Stimulated activated CD8-positive, alpha-beta memory T cell treated with anti-CD3 and anti-CD28 coated beads, Interleukin-7, amount 100 ng/mL, for 48 hours (primary cell): ENCODE results near the gene BRD4.
A peak's percentile ranks its signal among the peaks of the same experiment; 100 is the strongest.
"Not testable (repeated sequence)": the region's sequence is repeated elsewhere in the genome, so short reads cannot be mapped to it uniquely, and the experiment has no call there.

ENCODE experiments used
- DNase-seq, 2 donors: peaks; one replicate each; pipeline ENCODE4 v3.0.0-alpha.2; 2020; ENCODE audit warnings: low read depth in 1 of 2; ENCODE audit errors: extremely low read depth in 1 of 2

Gene BRD4

GRCh38 chr19:15332311-15332996 lies at the start of gene BRD4:
Gene BRD4, minus strand, starts transcription at chr19:15332539. Its CDS starts 59,440 bp downstream, at chr19:15273099.
- DNase-seq = peak in 1 of 2 donors; percentile 58

GRCh38 chr19:15381864-15382263 lies 49.5 kb upstream of the BRD4 start:
- no peak for DNase-seq

DNA sequence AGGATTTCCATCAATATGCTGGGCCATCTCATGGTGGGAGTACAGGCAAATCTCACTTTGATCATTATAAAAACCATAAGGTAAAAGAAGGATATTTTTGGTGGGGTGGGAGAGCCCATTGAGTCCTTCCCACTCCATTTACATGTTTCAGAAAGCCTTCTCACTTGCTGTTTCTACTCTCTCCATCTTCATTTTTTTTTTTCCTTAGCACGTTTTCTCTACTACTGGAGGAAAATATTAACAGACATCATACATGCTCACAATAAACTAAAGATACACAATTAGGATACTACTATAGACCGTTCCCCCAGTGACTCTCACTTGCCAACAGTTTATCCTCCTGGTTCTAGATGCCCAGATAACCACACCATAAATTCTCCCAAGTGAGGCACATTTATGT lies 49.1 kb upstream of the BRD4 start:
- DNase-seq = no peak

DNA sequence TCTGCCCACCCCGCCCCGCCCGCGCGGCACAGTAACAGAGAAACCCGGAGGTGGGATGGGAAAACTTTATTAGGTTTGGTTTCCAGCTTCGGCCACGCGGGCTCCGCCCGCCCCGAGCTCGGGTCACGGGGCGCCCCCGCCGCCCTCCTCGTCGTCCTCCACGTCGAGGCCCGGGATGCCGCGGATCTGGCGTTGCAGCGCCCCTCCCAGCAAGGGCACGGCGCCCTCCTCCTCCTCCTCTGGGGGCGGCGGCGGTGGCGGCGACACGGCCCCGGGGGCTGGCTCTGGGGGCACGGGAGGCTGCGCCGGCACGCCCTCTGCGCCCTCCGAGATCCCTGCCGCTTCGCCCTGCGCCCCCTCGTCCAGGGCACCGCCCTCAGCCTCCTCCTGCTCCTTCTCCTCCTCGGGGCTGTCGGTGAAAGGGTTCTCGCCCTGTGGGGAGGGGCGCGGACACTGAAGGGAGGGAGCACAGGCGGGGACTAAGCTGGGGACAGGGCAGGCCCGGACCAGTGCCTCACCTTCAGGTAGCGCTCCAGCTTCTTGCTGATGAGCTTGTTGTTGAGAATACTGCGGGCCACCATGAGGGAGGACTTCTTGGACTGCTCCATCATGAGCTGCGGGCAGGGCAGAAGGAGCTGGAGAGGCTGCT lies 47.8 kb upstream of the BRD4 start:
- DNase-seq = no peak

GRCh38 chr19:15379083-15379998 lies 47.0 kb upstream of the BRD4 start, which contains the start of gene AKAP8:
Gene AKAP8, minus strand, starts transcription at chr19:15379787. Its CDS starts 56 bp downstream, at chr19:15379731.
- peak; percentile 94 to 97 for DNase-seq

- DNase-seq = peak in 1 of 2 donors; percentile 22
These were observed 46.3 kb upstream of the BRD4 start for GRCh38 chr19:15378534-15379082.

- no peak for DNase-seq
These were observed 42.6 kb upstream of the BRD4 start for GRCh38 chr19:15374796-15375440.

GRCh38 chr19:15374105-15374651 lies 41.8 kb upstream of the BRD4 start:
- DNase-seq = no peak

- DNase-seq = no peak
These were observed 41.3 kb upstream of the BRD4 start for GRCh38 chr19:15373644-15374043.

- no peak for DNase-seq
These were observed 40.6 kb upstream of the BRD4 start for GRCh38 chr19:15372891-15373301.

DNA sequence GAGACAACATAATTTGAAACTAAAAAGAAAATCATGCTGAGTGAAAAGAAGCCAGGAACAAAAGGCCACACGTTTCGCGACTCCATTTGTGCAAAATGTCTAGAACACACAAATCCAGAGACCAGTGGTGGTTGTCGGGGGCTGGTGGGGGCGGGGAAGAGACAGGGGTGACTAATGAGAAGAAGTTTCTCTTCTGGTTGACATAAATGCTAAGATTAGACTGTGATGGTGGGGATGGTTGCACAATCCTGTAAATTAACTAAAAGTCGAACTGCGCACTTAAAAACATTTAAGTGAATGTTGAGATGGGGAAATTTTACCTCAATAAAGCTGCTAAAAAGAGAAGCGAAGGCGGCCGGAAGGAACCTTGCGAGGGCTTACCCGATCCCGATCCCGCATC lies 40.1 kb upstream of the BRD4 start:
- DNase-seq = peak in 1 of 2 donors; percentile 45

DNA sequence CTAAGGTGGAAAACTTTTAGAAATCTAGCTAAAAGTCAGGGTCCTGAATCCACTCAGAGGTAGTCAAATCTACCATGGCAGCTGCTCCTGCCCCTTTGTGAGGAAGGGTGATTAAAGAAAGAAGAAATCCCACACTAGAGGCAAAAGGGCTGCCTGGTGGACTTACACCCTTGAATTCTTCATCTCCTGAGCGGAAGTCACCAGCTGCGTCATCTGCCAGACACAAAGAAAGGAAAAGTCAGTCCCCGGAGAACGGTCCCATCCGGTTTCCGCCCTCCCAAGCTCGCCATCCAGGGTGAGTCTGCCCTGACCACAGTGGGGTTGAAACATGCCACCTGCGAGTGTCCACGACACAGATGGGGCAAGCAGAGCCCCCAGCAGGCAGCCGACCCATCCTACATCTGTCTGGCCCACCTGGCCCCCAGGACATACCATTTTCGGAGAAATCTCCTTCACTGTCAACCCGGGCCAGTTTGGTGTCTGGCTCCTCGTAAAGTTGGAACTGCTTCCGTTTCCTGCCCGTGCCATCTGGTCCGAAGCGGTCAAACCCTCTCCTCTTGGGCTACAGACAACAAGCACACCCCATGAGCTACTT lies 39.5 kb upstream of the BRD4 start:
- no peak for DNase-seq

- DNase-seq = no peak
These were observed 38.8 kb upstream of the BRD4 start for GRCh38 chr19:15371119-15371518.

DNA sequence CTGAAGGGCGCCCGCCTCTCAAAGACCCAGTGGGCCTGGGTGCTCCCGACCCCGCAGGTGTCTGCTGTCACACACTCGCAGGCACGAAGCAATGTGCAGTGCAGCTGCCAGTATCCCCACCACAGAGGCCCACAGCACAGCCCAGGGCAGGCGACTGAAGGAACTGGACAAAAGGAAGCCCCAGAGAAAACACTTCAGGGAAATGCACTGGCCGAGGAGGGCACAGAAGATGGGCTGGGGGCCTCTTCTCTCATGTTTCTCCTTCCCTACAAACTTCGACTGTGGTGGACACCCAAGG lies 37.2 kb upstream of the BRD4 start:
- DNase-seq = no peak

DNA sequence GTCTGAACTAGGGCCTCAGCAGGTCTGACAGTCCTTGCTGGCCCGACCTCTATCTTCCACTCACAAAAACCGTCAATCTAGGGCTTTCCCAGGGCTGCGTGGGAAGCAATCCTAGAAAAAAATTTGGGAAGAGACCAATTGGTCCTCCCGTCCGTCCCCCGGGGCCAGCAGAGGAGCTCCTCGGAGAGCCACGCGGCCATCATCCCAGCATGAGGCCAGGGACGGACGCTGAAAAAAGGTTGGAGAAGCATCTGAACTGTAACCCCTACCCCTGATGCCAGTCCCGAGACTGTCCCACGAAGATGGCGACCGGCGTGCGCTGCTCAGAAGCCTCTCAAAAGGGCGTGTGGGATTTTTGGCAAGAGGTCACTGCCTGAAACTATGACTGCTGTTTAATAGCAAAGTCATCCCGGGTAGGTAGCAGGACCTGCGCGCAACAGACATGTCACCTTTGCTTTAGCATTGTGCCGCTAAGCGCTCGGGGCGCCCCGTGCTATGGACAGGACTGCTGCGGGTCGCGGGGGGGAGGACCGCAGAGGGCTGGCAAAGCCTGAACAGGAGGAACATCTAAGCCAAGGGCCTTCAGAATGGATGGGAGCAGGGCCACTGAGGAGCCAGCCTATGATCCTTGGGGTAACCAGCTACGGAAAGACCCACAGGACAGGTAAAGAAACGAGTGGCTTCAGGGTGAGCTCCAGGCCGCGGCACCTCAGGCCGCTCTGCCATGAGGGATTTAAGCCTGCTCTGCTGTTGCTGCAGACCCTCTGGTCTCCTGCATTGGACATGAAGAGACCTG lies 36.7 kb upstream of the BRD4 start:
- DNase-seq = no peak

DNA sequence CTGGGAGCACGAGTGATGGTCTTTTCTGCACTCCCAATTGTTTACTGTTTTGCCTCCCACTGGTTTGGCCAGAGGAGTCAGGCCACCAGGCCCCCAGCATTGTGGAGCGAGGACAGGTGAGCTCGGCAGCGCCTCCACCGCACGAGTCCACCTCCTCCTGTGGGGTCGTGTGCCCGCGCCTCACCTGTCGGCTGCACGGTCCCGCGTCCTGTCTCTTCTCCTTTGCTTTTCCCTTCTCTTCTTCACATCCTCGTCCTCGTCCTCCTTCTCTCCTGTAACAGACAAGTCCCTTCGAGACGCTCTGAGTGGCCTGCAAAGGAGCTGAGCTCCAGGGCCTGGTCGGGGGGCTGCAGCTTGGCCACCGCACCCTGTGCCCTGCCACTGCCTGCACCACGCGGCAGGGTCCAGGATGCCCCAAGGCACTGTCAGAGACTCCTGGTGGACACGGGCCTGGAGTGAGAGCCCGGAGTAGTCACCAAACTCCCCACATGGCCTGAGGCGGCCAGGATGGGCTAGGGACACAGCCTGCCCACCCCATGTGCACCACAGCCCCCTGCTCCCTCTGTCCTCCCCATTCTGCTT lies 35.8 kb upstream of the BRD4 start:
- no peak for DNase-seq

DNA sequence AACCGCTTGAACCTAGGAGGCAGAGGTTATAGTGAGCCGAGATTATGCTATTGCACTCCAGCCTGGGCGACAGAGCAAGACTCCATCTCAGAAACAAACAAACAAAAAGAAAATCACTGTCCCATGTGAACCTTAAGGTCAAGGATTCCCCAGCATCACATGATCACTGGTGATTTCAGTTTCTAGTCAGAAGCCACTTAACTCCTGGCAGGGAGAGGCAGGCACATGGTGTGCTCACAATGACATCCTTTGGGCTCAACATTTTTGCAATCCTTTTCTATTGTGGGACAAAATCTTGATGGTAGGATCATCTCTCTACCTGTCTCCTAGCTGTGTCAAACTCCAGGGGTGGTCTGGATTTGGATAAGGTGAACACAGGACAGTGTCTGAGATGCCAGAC lies 35.1 kb upstream of the BRD4 start:
- DNase-seq = no peak

DNA sequence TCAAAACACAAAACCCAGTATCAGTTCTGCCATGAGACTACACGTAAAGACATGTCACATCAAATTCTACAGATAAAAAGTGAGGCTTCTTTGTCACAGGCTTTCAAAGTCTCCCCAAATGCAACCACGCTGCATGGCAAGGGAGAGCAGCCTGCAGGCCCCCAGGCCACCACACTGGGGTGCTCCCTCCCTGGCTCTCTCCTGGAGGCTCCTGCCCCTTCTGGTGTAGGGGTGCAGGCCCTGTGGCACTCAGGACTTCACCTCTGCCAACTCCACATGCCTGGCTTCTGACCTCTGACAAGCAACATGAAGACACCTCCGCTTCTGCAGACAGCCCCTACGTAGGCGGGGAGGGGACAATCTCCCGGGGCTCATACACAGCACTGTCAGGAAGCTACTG lies 32.9 kb upstream of the BRD4 start:
- DNase-seq = no peak

DNA sequence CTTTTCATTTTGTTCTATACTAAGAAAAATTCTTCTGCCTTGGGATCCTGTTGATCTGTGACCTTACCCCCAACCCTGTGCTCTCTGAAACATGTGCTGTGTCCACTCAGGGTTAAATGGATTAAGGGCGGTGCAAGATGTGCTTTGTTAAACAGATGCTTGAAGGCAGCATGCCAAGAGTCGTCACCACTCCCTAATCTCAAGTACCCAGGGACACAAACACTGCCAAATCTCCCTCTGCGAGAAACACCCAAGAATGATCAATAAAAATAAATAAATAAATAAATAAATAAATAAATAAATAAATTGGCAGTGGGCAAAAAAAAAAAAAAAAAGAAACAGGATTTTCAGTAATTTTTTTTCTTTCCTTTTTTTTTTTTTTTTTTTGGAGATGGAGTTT lies 31.5 kb upstream of the BRD4 start:
- DNase-seq = not testable (repeated sequence)
